SH-SY5Y (cell line): ENCODE data around the gene BACE1.

ENCODE experiments used
- GATA2 ChIP-seq: IDR thresholded peaks from 2 replicates; pipeline ENCODE4 v1.6.1; 2011; ENCODE audit warnings: mild to moderate bottlenecking, low read depth, low read length
- GATA3 ChIP-seq: IDR thresholded peaks from 2 replicates; pipeline ENCODE4 v1.6.1; 2011; ENCODE audit warnings: low read depth, mild to moderate bottlenecking, low read length, moderate library complexity

The BACE1 gene

GRCh38 chr11:117316197-117316961 is at the start of gene BACE1:
TSS of gene BACE1 (minus strand) at chr11:117316256. CDS start at chr11:117315795, 461 bp downstream.
- TF ChIP-seq GATA3 (no peak), GATA2 (no peak)

- no peak for TF ChIP-seq GATA3
- no peak for TF ChIP-seq GATA2
Measured at GRCh38 chr11:117361432-117361831, 45.4 kb upstream of the BACE1 start.

DNA sequence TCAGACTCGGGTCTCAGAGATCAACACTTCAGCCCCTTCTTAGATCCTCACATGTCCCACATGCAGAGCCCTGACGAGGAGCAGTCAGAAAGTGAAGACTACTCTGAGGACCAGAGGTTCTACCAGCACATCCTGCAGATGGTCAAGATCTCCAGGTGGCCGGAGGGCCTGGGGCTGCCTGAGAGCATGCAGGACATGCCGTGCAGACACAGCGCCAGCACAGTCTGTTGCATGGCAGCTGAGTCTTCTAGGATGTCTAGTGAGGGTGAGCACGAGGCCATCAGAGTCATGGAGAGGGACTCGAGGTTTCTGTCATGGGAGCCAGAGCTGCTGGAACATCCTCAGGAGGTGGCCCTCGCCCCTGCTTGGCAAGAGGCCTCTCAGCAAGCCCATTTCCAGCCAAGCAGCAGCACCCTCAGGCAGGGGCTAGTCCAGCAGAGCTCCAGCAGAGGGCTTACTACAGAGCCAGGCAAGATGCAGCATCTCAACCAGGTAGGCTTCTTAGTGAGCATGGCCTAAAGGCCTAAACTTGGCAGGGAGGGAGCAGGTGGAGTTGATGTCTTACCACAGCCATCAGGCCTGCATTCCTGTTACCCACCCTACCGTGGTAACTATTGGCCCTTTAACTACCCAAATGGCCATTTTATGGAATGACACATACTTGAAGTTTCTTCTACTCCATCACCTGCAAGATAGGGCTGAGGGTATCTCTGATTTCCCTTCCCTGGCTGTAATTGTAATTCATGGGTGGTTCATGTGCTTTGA is 40.3 kb upstream of the BACE1 start:
- TF ChIP-seq GATA2 = no peak

GRCh38 chr11:117354550-117354949 is 38.5 kb upstream of the BACE1 start:
- TF ChIP-seq GATA3 (no peak), GATA2 (no peak)

- no peak for TF ChIP-seq GATA3
- TF ChIP-seq GATA2 = no peak
Measured at GRCh38 chr11:117345039-117345438, 29.0 kb upstream of the BACE1 start.

DNA sequence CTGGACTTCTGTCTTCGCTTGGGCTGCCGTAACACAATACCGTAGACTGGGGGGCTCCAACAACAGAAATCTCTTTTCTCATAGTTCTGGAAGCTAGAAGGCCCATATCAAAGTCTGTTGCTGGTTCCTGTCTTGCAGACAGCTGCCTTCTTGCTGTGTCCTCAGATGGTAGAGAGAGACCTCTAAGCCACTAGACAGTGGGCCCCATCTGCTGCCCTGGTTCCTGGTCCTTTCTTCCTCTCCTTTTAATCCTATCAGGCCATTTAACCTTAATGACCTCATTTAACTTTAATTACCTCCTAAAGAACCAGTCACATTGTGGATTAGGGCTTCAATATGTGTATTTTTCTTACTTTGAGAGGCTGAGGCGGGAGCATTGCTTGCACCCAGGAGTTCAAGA is 21.0 kb upstream of the BACE1 start:
- TF ChIP-seq GATA3 (no peak), GATA2 (no peak)

GRCh38 chr11:117335399-117335798 is 19.3 kb upstream of the BACE1 start:
- TF ChIP-seq GATA3 (no peak), GATA2 (no peak)

DNA sequence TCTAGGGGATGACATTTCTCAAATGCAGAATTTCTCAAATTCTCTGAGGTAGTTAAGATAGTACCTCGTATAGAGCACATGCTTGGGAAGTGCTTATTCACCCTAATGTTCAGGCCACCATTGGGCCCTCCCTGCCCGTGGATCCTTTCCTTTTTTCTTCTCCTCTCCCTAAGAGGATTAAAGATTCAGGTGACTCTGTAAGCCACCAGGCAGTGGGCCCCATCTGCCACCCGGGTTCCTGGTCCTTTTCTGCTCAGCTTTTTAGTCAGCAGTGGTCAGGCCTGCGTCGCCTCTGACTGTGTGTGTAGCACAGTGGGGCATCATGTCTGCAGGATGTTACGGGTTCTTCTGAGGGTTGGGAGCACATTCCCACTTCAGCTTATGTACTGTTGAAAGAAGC is 18.8 kb upstream of the BACE1 start:
- no peak for TF ChIP-seq GATA3
- TF ChIP-seq GATA2 = no peak

- TF ChIP-seq GATA3 = no peak
- no peak for TF ChIP-seq GATA2
Measured at GRCh38 chr11:117333917-117334316, 17.9 kb upstream of the BACE1 start.

- TF ChIP-seq GATA2 = no peak
- TF ChIP-seq GATA3 = no peak
Measured at GRCh38 chr11:117332843-117333242, 16.8 kb upstream of the BACE1 start.

DNA sequence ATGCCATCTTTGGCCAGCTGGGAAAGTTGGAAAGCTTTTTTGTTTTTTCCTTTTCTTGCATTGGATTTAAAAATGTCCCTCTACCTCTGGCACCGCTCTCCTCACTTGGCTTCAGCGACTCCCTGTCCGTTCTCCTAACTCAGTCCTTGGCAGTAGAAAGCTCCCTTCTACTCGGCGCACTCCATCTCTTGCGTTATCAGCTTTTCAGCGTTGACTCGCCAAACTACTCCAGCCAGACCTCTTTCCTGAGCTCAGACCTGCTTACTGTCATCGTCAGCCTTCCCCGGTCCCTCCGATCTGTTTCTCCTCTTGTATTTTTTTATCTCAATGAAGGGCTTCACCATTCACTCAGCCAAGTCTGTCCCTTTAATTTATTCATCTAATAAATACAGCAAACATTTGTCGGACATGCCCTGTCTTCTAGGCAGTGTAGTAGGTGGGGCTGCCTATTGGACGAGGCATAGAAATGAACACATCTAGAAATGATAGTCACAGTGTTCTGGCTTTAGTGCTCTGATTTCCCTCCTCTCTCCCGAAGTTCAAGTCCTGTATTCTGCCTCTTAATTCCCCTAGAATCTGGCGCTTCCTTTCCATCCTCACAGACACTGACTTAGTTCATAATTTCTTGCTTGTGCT is 12.4 kb upstream of the BACE1 start:
- TF ChIP-seq GATA2 (peak; percentile 57; the same call in 1 of the 2 replicates), GATA3 (no peak)

GRCh38 chr11:117327567-117328374 is 11.7 kb upstream of the BACE1 start, which contains the start of gene CEP164:
TSS of gene CEP164 (plus strand) at chr11:117327854. CDS start at chr11:117338587, 10,733 bp downstream.
- TF ChIP-seq GATA2 = no peak; the same call in 1 of the 2 replicates
- TF ChIP-seq GATA3 = no peak

- TF ChIP-seq GATA3 = no peak
- TF ChIP-seq GATA2 = no peak
Measured at GRCh38 chr11:117319214-117319840, 3.3 kb upstream of the BACE1 start.
